GM12864 (cell line): ENCODE data around the gene ATG4B.

Experiments used
- DNase-seq: peaks from one replicate; pipeline ENCODE4 v3.0.0-alpha.2; 2011; ENCODE audit warnings: low read depth
- H3K4me3 ChIP-seq: 2 replicates; pipeline ENCODE4 v1.5.1; 2011; ENCODE audit warnings: mild to moderate bottlenecking, low read depth, low read length, control low read depth
- TF ChIP-seq, protein P1 (sequence below): IDR thresholded peaks from 2 replicates; pipeline ENCODE4 v1.5.1; 2011; ENCODE audit warnings: low read depth, mild to moderate bottlenecking, moderate library complexity, low read length, control low read depth, inconsistent platforms; ENCODE audit errors: missing control alignments

ATG4B gene

DNA sequence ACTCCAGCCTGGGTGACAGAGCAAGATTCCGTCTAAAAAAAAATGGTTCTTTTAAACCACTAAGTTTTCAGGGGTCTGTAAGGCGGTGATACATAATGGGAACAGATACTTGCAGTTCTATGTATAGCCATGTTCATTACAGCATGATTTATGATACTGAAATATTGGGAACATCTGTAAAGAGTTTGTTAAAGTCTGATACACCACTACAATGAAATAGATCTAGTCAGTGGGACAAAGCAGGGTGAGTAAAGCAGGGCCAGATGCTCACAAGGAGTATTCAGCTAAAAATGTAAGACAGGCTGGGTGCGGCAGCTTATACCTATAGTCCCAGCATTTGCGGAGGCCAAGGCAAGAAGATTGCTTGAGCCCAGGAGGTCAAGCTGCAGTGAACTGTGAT is 58.2 kb downstream of the ATG4B start:
- H3K4me3 ChIP-seq: no peak overlapping the region
- DNase-seq: no peak
- TF ChIP-seq, protein P1, sequence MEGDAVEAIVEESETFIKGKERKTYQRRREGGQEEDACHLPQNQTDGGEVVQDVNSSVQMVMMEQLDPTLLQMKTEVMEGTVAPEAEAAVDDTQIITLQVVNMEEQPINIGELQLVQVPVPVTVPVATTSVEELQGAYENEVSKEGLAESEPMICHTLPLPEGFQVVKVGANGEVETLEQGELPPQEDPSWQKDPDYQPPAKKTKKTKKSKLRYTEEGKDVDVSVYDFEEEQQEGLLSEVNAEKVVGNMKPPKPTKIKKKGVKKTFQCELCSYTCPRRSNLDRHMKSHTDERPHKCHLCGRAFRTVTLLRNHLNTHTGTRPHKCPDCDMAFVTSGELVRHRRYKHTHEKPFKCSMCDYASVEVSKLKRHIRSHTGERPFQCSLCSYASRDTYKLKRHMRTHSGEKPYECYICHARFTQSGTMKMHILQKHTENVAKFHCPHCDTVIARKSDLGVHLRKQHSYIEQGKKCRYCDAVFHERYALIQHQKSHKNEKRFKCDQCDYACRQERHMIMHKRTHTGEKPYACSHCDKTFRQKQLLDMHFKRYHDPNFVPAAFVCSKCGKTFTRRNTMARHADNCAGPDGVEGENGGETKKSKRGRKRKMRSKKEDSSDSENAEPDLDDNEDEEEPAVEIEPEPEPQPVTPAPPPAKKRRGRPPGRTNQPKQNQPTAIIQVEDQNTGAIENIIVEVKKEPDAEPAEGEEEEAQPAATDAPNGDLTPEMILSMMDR: no peak

DNA sequence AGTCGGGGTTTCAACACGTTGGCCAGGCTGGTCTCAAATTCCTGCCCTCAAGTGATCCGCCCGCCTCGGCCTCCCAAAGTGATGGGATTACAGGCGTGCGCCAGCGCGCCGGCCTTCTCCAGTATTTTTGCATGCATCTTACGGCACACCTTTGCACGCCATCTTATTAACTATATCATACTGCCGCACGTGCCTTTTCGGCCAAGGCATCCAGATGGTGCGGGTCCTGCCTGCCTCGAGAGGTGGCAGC is 63.6 kb downstream of the ATG4B start:
- DNase-seq: peak; percentile 66

GRCh38 chr2:241701399-241702154 is 64.1 kb downstream of the ATG4B start, which contains the start of gene ING5:
Gene ING5, plus strand, starts transcription at chr2:241702039. Its CDS starts 27 bp downstream, at chr2:241702066.
- peak; percentile 52 for DNase-seq
- TF ChIP-seq, protein P1: no peak
- H3K4me3 ChIP-seq: peak within 1 kb of the TSS; percentile 93

More for the DNA sequence above, 63.6 kb downstream of the ATG4B start:
- TF ChIP-seq, protein P1: peak; percentile 29
- peak overlapping the region; percentile 93 for H3K4me3 ChIP-seq

- peak overlapping the region; percentile 93 for H3K4me3 ChIP-seq
- peak; percentile 63 for DNase-seq
- TF ChIP-seq, protein P1: peak; percentile 65
These were observed 64.9 kb downstream of the ATG4B start for GRCh38 chr2:241702155-241703031.

DNA sequence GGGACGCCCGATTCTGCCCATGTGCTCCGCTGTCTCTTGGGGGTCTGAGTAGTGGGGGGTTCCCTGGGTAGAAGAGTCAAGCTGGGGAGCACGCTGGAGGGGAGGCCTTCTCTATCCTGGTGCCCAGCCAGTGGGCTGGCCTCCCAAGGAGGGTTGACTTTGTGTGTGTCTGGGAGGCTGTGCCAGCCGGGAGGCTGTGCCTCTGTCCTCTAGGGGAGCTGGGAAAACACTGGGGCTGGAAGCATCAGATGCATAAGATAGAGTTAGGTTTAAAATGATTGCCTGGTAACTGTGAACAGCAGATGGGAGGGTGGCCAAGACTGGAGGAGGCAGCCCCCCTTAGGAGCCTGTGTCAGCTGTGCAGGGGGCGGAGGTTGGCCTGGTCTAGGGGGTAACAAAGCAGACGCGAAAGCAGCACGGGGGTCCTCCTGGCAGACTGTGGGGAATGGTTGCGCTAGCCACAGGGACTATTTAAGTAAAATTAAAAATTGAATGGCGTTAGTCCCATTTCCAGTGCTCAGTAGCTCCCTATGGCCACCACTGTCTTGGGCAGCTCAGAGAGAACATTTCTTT is 65.6 kb downstream of the ATG4B start:
- DNase-seq: no peak
- TF ChIP-seq, protein P1: no peak
- H3K4me3 ChIP-seq: peak overlapping the region; percentile 75

DNA sequence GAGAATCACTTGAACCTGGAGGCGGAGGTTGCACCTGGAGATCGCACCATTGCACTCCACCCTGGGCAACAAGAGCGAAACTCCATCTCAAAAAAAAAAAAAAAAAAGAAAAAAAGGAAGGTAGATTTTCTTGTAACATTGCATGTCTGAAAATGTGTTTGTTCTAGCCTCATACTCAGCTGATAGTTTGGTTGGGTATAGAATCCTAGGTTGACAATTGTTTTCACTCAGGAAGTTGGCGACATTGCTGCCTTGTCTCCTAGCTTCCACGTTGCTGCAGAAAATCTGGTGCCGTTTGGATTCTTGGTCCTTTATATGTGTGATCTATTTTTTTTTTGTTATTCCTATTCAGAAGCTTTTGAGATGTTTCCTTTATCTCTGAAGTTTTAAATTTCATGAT is 69.0 kb downstream of the ATG4B start:
- no peak overlapping the region for H3K4me3 ChIP-seq
- TF ChIP-seq, protein P1: no peak
- DNase-seq: no peak
